DOHH2 (cell line): ENCODE measurements around the gene KAT8.

Experiments used
- EZH2phosphoT487 ChIP-seq: fragments of 200-600 bp; sonication (generic); IDR thresholded peaks from 2 replicates; pipeline ENCODE4 v1.6.1; 2017; ENCODE audit warnings: borderline replicate concordance, mild to moderate bottlenecking, antibody characterized with exemption, low read length, moderate library complexity, mixed read lengths
- TF ChIP-seq, protein P1 (sequence below): fragments of 200-600 bp; sonication (generic); IDR thresholded peaks from one replicate; pipeline ENCODE4 v1.5.1; 2014; ENCODE audit warnings: antibody characterized with exemption, mild to moderate bottlenecking, low read depth, low read length; ENCODE audit not compliant: poor library complexity, severe bottlenecking

DNA sequence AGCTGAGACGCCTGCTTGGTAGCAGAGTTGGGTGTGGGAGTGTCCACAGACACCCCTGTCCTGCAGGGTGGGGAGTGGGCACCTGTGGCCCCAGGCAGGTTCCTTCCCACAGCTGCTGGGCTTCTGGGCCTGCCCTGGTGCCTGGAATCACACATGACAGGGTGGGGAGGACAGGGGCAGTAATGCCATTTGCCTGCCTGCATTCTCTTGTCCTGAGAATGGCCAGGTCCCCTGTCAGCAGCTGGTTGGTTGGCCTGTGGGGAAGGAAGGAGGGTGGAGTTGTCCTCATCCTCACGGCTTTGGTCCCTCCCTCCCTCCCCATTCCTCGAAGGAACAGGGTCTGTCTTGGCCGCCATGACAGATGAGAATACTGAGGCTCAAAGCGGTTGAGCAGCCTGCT lies 33.9 kb upstream of the KAT8 start:
- TF ChIP-seq, protein P1, sequence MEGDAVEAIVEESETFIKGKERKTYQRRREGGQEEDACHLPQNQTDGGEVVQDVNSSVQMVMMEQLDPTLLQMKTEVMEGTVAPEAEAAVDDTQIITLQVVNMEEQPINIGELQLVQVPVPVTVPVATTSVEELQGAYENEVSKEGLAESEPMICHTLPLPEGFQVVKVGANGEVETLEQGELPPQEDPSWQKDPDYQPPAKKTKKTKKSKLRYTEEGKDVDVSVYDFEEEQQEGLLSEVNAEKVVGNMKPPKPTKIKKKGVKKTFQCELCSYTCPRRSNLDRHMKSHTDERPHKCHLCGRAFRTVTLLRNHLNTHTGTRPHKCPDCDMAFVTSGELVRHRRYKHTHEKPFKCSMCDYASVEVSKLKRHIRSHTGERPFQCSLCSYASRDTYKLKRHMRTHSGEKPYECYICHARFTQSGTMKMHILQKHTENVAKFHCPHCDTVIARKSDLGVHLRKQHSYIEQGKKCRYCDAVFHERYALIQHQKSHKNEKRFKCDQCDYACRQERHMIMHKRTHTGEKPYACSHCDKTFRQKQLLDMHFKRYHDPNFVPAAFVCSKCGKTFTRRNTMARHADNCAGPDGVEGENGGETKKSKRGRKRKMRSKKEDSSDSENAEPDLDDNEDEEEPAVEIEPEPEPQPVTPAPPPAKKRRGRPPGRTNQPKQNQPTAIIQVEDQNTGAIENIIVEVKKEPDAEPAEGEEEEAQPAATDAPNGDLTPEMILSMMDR = no peak
- no peak for TF ChIP-seq EZH2phosphoT487
